GM18507 (cell line): ENCODE data around the gene YPEL1.
"Not testable (repeated sequence)": the region's sequence is repeated elsewhere in the genome, so short reads cannot be mapped to it uniquely, and the experiment has no call there.

Experiments used
- DNase-seq: peaks from one replicate; pipeline ENCODE4 v3.0.0; 2011; ENCODE audit warnings: low read depth; ENCODE audit not compliant: insufficient read length; ENCODE audit errors: extremely low spot score
- FAIRE-seq: peaks from 2 replicates; lab custom pipeline; 2011; peaks lifted over from hg19 to GRCh38; lab: Jason Lieb, UNC

Gene YPEL1

DNA sequence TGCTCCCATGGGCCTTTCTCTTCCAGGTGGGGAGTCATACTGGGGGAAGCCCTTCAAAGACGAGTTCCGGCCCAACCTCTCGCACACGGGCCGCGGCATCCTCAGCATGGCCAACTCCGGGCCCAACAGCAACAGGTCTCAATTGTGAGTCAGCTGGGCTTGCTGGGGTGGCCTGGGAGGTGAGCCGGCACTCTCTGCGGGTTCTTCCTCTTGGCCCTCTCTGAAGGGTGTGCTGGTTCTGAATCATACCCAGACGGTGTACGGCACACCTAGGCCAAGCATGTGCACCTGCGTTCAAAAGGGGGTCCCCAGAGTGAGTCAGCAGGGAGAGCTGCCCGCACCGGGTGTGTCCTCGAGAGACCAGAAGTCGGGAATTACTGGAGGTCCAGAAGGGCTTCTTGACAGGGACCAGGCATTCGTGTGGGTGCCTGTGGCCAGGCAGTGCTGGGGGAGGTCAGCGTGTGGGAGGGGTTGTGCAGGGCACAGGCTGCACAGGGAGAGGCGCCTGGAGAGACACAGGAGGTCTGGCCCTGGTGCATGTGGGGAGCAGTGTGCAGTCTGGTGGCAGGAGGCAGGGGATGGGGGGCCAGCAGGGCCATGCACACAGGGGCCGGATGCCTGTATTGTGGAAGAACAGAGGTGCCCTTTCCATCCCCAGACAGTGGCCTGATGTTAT lies 46.8 kb downstream of the YPEL1 start:
- DNase-seq (no peak), FAIRE-seq (no peak)

DNA sequence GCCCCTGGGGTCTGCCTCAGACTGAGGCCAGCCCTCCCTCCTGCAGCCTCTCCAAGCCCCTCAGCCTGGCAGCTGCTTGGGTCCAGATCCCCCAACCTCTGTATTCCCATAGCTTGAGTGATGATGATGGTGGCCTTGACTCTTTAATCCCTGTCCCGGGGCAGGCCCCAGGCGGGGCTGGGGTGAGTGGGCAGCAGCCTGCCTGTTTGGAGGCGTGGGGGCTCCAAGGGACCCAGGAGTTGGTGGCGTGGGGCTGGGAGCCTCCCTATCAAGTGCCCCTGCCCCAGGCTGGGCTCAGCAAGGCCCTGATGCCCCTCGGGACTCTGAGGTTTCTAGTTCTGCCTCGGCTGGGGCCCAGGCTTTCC lies 47.3 kb downstream of the YPEL1 start:
- FAIRE-seq = no peak
- no peak for DNase-seq

DNA sequence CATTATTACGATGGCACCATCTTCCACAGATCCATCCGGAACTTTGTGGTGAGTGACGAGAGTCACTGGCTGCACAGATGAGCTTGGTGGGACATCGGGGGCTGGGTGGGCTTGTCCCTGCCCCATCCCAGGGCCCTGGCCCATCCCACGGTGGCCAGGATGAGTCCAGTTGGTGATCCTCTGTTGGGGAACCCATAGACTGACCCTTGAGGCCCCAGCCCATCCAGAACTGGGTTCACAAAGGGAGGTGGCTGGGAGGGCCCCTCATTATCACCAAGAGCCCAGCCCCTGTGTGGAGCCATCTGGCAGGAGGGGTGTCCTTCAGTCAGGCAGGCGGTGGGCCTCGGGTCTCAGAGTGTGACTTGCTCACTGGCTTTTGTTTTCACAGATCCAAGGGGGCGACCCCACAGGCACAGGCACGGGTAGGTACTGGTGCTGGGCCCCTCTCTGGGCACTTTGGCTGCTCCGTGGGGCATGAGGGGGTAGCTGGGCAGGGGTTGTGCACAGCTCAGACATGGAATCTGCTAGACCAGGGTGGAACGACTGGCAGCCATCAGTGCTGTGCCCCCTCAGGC lies 47.8 kb downstream of the YPEL1 start:
- no peak for DNase-seq
- no peak for FAIRE-seq

DNA sequence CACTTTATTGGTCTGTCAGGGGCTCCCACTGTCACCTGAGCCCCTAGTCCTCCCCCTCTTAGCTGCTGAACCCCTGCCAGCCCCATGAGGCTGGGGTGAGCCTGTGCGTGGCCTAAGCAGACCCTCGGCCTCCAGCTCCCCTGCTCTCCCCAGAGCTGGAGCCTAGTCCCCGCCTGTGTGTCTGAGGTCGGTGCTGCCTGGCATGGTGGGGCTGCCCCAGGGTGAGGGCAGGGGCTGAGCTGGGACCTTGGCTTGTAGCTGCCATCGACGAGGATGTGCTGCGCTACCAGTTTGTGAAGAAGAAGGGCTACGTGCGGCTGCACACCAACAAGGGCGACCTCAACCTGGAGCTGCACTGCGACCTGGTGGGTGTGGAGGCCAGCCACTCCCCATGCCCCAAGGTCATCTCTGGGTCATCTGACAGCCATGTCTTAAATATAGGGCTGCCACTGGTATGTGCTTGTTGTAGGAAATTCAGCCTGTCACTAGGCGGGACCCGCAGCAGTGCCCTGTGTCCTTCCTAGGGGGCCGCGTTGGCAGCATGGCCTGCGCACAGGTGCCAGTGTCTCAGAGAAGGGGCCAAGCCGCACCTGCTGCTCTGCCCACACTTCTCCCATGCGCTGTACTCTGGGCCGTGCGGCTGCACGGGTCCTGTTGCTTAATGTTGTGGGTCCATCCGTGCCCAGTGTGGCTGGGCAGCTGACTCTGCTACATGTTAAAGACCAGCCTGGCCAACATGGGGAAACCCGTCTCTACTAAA lies 48.8 kb downstream of the YPEL1 start:
- DNase-seq = no peak
- FAIRE-seq = no peak

DNA sequence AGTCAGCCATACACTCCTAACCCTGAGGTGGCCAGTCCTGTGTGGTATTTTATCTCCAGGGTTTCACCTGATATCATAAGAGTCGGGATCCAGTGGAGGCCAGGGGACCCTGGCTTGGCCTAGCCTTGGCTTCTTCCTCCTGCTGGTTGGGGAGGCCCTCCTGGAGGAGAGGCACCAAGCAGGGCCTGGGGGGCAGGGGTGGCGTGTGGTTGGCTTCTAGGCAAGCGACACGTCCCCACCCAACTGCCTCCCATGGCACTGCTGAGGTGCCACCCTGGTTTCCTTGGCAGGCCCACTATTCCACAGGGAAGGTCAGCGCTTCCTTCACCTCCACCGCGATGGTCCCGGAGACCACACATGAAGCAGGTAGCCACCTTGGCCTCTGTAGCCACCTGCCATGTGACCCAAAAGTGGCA lies 49.4 kb downstream of the YPEL1 start:
- DNase-seq (no peak), FAIRE-seq (no peak)

DNA sequence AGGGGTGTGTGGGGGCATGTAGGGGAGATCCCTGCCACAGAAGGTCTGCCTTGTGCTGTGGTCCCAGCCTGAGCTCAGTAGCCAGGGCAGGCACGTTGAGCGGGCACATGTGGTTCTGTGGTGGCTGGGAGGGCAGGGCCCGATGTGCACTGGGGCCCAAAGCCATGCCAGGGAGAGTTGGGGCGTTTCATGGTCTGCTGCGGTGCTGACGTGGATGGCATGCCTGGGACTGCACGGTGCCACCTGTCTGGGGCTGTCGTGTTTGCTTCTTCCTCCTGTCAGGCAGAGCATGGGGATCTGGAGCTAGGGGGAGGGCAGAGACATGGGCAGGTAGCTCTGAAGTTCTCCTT lies 50.5 kb downstream of the YPEL1 start:
- DNase-seq (no peak), FAIRE-seq (no peak)

DNA sequence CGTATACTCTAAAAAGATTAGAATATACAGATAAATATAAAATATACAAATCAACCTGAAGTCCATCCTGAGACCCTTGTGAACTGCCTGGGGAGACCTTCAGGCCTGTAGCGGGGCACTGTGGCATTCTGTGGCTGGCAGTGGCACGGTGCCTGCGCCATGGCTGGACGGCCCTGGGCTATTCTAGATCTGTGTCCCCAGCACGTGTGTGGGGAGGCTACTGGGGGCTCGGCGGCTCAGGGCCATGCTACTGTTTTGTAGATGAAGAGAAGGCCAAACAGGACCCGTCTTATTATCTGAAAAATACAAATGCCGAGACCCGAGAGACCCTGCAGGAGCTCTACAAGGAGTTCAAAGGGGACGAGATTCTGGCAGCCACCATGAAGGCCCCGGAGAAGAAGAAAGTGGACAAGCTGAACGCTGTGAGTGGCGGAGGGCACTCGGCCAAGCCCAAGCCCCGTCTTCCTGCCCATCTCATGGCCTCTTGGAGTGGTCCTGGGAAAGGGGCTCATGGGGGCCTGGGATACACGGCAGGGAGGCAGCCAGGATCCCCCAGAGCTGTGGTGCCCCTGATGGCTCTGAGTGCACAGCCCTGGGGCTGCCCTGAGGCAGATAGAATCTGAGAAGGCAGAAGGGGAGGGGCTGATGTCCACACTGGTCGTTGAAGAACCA lies 51.0 kb downstream of the YPEL1 start:
- FAIRE-seq (no peak), DNase-seq (no peak)

DNA sequence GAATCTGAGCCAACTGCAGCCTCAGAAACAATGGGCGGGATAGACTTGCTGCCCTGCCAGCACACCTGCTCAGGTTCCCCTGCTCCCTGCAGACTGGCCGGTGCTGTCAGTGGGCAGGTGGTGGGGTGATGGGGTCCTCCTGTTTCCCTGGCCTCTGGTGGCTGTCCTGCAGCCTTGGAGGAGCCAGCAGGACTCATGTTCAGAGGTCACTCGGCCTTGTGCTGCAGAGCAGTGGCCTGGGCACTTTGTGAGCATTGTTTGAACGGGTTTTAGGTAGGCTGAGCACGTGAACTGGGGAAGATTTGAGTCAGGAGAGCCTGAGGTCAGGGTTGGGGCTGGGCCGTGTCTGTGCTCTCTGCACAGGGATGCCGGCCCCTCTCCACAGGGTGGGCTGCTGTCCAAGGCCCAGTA lies 52.2 kb downstream of the YPEL1 start:
- DNase-seq (no peak), FAIRE-seq (no peak)

DNA sequence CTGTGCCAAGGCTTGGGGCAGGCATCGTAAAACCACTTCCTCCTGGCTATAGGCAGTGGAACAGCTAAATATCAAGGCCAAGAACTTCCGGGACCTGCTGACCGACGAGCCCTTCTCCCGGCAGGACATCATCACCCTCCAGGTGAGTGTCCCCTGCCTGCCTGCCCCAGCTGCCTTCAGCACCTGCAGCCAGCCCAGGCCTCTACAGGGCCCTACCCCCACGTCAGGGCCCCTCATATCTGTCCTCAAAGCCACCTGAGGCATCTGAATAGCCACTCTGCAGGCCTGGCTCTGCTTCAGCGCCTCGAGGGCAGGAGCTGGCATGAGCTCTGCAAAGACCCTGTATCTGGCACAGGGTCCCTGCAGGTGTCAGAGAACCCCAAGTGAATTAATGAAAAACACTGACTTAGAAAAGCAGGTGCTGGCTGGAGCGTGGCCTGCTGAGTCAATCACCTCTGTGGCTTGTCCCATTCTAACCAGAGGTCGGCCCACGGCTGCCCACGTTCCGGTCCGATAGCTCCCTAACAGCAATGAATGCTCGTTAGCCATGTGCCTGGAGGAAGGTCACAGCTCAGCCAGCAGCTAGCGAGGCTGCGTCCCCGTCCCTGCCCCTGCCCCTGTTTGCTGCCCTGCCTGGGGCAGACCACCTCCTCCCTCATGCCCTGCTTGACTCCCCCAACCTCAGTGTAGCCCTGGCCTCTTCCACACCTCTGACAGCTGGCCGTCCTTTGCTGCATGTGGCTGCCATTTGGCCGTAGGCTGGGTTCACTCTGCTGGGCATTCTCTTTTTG lies 53.0 kb downstream of the YPEL1 start:
- no peak for FAIRE-seq
- no peak for DNase-seq

DNA sequence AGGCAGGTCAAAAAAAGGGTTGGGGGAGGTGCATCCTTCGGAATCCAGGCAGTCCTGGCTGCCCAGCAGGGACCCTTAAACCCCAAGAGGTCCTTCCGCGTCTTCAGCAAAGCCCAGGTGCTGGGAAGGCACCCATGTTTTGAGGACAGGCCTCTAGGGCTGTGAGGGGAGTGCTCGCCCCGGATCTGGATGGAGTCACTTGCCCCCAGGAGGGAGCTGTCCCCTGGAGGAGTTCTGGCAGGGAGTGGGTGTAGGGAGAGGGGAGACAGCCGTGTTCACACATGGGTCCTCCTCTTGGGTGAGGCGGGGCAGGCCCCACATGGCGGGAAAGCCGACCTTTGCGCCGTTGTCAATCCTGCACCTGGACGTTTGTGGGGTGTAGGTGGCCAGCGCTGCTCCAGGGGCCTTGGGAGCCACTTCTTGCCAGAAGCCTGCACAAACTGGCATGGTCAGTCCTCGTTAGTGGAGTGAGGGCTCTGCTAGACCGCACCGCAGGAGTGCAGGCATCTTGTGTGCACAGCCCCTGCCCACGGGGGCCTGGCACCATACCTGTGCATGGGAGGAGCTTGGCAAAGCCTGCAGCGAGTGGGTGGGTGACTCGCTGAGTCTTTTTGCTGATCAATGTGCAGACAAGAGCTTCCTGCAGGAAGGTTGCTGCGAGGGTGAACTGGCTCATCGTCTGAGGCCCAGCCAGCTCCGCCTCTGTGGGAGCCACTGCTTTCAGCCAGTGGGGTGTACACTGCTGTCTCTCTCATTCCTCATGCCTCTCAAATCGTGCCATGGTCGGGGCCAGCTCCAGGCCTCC lies 53.8 kb downstream of the YPEL1 start:
- DNase-seq = no peak
- FAIRE-seq = no peak

DNA sequence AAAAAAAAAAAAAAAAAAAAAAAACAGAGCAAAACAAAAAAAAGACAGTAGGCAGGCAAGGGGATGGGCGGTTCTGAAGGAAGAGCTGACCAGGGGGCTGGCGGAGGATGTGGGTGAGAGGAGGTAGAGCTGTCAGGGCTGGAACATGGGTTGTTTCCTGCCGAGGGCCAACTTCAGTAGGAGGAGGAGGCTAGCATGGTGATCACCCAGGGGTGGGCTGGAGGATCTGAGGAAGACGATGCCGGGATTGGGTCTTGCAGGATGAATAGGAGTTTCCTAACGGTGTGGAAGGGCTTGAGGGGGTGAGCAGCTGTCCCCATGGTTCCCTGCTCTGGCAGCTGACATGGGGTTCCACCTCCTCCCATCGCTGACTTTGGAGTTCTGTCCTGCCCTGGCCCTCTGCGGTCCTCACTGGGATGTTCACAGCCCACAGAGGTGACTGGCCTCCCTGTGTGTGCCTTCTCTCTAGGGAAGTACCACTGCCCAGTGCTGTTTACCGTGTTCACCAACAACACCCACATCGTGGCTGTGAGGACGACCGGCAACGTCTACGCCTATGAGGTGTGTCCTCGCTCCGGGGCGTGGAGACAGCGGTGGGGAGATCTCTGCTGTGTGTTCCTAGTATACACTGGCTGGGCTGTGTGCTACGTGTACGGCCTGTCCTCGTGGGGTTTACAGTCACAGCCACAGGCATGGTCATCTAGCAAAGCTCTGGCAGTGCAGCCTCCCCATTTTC lies 54.6 kb downstream of the YPEL1 start:
- no peak for FAIRE-seq
- no peak for DNase-seq

DNA sequence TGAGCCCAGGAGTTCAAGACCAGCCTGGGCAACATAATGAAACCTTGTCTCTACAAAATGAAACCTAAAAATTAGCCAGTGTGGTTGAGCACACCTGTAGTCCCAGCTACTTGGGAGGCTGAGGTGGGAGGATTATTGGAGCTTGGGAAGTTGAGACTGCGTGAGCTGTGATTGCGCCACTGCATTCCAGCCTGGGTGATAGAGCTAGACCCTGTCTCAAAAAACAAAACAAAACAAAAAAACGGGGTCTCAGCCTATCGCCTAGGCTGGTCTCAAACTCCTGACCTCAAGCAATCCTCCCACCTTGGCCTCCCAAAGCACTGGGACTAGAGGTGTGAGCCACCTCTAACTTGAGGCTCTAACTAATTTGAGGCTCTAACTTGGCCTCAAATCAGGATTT lies 56.2 kb downstream of the YPEL1 start:
- DNase-seq = no peak
- no peak for FAIRE-seq

DNA sequence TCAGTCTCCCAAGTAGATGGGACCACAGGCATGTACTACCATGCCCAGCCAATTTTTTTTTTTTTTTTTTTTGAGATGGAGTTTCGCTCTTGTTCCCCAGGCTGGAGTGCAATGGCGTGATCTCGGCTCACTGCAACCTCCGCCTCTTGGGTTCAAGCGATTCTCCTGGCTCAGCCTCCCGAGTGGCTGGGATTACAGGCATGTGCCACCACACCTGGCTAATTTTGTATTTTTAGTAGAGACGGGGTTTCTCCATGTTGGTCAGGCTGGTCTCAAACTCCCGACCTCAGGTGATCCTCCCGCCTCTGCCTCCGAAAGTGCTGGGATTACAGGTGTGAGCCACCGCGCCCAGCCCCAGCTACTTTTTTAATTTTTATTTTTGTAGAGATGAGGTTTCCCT lies 56.8 kb downstream of the YPEL1 start:
- not testable (repeated sequence) for FAIRE-seq, DNase-seq

DNA sequence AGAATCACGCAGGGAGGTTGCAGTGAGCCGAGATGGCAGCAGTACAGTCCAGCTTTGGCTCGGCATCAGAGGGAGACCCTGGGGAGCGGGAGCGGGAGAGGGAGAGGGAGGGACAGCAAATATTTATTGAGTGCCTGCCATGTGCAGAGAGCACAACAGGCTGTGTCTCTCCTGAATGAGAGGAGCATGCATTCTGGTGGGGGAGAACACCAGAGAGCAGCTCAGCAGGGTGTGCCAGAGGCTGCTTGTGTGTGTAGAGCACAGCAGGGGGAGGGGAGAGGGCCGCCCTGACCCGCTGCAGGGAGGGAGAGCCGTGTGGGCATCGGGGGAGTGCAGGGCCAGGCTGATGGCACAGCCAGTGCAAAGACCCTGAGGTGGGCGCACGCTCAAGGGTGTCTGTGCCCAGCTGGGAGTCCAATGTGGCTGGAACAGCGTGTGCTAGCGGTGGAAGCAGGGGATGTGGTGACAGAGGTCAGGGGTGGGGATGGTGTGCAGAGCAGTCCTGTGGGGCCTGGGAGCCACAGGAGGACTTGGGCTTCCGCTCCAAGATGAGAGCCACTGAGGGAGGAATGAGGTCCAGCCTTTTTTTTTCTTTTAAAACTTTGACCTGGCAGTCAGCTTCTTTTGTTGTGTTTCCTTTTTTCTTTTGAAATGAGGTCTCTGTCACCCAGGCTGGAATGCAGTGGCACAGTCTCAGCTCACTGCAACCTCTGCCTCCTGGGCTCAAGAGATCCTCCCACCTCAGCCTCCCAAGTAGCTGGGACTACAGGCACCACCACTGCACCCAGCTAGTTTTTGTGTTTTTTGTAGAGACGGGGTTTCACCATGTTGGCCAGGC lies 57.8 kb downstream of the YPEL1 start:
- FAIRE-seq (no peak), DNase-seq (no peak)

DNA sequence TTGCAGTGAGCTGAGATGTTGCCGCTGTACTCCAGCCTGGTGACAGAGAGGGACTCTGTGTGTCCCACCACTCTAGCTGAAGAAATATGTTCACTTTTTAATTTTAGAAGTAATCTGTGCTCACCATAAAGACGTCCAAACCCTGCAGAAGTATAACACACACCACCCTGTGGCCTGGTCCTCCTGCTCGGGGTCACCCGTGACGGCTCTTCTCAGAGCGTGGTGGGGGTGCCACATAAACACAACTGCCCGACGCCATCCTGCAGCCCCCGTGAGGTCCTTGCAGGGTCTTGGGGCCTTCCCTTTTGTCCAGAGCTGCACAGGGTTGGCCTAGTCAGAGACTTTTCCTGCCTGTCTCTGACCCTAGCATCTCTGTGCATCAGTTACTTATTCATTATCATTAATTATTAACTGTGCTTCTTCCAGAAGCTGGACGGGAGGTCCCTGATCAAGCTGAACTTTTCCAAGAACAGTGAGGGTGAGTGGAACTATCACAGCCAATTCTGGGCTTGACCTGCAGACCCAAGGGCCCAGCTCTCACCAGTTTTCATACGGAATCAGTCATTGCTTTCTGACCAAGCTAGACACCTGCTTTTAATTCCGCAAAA lies 60.9 kb downstream of the YPEL1 start:
- DNase-seq (no peak), FAIRE-seq (no peak)

DNA sequence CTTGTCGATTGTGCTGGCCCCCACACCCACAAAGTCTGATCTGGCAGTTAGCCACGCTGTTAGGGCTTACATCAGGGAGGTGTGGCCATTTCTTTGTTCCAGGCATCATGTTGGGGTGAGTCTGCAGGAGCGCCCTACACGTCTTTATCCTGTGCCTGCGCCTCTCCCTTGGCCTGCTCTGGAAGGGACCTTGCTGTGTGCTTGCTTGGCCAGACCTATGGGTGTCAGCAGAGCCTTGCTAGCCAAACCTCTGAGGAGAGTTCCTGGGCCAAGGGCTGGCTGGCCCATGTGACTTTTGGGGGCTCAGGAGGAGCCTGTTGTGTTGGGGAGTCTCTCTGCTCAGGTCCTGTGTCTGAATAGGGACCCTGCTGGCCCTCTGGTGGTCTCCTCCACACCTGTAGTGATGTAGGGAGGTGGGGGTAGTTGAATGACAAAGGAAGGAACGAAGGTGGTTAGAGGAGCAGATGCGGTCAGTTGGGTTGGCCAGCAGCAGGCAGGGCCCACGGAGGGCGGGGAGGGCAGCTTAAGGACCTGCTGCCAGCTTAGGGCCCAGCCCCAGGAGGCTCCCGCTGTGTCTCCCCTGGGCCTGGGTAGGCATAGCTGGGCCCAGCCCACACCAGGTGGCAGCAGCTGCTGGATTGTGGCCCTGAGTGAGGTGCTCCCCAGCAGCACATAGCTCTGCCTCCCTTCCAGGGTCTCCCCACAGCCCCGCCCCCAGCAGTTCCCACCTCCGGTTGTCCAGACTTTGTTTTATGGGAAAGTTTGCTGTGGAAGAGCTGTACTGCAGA lies 61.9 kb downstream of the YPEL1 start:
- FAIRE-seq (no peak), DNase-seq (no peak)
